HG03175 (cell line): ENCODE results near the gene ZNF98.

Experiments
- ATAC-seq: cut with Tn5 transposase; IDR thresholded peaks from one replicate; pipeline ENCODE4 v1.9.1; 2021; ENCODE audit warnings: mild to moderate bottlenecking, moderate library complexity; ENCODE audit not compliant: unreplicated experiment

ZNF98 gene

DNA sequence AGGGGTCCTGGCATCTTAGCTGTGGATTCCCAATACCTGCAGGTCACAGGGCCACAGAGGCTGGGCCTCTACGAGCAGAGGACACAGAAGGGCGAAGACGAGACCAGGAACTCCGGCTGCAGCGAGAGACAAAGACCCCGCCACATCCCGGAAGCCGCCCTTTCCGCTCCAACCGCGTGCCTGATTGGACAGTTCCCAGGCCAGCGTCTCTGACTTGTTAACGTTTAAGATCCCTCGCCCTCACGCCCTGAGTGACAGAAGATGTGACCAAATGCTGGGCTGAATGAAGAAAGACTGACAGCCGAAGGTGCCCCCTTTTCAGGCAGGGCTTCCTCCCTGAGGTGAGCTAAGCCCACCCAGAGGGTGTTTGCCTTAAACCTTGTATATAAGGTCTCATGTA lies at the start of gene ZNF98:
TSS of gene ZNF98 (minus strand) at position 136 of the 400 bp plus-strand sequence. CDS start at position 14, 122 bp downstream.
- ATAC-seq = no peak

DNA sequence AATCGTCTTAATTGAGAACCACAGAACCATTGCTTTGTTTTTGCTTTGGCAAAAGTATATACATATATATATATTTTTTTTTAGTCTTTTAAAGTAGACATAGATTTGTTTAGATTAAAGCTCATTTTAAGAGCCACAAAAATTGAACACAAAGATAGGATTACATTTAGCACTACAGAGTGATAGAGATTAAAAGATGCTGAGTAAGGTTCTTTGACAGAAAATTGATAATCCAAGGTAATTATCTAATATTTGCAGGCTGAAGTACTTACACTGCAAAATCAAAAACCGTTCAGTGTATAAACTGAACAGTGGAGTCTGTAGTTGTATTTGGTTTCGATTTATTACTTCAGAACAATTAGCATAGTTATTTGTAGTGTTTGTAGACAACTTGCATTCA lies 24.5 kb upstream of the ZNF98 start:
- ATAC-seq = no peak

DNA sequence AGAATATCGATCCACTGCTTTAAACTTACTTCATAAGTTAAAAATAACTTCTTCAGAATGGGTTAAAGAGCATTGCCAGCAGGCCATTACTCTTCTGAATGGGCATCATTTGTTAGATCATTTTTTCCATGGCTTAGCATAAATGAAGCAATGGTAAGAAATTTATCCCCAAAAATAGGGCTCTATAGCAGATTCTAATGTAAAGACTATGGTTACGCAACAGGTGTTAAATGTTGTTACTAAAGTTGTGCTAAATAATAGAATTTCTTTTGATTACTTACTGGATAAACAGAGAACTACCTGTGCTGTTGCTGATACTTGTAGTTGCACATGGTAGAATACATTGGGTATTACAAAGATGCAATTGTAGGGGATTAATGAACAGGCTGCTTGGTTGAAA lies 15.9 kb upstream of the ZNF98 start:
- no peak for ATAC-seq

DNA sequence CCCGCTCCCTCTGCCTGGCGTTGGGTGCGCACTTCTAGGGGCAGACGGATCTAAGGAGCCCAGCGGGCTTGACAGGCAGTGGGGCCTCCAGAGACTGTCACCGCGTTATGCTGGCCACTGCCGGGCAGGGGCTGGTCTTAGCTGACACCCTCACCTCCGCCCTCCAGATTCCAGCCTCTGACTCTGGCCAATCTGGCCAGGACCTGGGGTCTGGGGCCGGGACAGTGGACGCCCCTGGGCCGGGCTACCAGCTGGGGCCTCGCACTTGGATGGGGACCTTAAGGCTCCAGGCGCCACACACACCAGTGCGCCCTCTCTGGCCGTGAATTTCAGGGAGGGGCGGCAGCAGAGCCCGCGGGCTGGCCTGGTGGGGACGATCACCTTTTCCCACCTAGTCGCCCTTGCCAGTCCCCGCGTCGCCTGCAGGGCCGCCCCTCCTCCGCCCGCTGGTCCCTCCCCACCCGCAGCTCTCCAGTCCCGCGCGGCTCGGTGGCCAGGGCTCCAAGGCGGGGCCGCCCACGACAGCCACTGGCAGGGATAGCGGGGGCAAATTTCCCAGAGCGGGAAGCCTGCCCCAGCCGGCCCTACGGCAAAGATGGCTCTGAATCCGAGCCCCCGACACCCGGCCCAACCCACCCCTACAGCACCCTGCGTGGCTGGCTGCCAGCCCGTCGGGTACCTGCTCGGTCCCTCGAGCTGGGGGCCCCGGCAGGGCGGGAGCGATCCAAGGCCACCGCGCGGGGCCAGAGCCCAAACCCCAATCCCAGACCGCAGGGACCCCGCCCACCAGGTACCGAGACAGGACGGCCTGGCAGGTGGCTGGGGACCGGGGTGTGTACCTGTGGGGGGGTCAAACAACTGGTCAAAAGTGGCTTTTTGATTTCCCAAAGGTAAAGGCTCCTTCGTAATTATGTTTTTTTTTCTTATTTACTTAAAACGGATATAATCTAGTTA lies 6.1 kb upstream of the ZNF98 start:
- no peak for ATAC-seq

DNA sequence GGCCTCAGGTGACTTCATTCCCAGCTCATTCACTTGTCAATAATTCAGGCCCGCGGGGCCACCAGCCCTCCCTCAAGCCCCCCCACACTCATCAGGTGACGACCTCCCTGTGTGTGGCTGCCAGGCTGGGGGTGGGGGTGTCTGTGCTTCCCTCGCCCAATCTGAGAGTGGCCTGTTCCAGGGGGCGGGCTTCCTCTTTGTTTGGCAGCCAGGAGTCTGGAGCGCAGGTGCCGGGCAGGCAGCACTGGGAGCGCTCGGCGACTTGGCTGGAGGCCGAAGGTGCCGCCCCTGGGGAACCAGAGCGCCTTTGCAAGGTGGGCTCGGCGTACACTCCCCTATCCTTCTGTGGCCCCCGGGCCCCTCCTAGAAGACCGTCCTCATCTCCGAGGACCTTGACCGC lies 5.4 kb upstream of the ZNF98 start:
- ATAC-seq = no peak

DNA sequence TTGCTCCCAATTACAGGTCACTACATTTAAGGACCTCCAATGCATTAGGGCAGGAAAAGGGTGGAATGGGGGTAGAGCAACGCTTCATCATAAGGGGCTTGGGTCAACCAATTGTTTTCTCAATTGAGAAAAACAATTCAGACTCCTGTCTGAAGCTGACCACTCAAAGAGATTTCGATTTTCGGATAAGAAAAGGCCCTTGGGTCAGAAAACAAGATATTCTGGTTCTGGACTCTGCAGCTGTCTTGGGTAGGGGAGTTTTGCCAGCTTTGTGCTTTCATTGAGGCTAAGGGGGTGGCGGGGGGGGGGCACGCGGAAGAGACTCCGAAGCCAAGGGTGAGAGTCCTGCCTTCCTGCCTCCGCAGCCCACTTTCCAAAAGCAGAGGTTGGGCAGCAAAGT lies 4.8 kb upstream of the ZNF98 start:
- no peak for ATAC-seq

DNA sequence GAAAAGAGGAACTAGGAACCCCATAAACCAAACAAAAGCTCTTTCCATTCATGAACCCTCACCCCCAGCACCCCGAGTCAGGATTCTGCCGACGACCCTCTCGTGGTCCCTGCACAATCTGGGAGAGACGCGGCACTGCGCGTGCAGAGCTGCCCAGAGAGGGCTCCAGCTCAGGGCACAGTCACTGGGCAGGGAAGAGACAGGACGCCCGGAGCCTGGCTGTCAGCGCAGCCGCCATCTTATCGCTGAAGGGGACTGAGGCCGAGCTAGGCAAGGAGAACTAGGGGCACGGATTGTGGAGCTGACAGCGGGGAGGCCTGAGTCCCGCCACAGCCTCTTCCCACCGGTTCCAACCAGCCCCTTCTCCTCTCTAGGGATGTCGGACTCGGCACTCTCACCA lies 349 bp downstream of the ZNF98 start:
- no peak for ATAC-seq

DNA sequence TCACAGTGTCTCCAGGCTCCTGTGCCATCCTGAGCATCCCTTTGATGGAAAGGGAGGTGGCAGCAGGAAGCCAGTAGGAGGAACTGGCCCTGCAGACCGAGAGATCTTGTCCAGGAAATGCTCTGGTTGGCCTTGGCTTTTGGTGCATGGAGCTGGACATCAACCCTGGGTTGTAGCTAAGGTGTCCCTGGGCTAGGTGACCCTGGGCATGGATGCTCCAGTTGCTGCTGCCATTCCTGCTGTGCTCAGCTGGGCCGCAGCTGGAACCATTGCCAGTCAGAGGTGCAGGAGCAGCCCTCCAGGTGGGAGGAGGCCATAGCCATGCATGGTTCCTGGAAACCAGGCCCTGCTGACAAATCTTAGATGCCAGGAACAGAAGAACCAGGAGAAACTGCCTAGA lies 67.5 kb downstream of the ZNF98 start:
- ATAC-seq = no peak
